GM12864 (cell line): ENCODE results near the gene ADGRL2.

Experiments used
- DNase-seq: peaks from one replicate; pipeline ENCODE4 v3.0.0-alpha.2; 2011; ENCODE audit warnings: low read depth
- H3K4me3 ChIP-seq: 2 replicates; pipeline ENCODE4 v1.5.1; 2011; ENCODE audit warnings: mild to moderate bottlenecking, low read depth, low read length, control low read depth
- TF ChIP-seq, protein P1 (sequence below): IDR thresholded peaks from 2 replicates; pipeline ENCODE4 v1.5.1; 2011; ENCODE audit warnings: low read depth, mild to moderate bottlenecking, moderate library complexity, low read length, control low read depth, inconsistent platforms; ENCODE audit errors: missing control alignments

The ADGRL2 gene

DNA sequence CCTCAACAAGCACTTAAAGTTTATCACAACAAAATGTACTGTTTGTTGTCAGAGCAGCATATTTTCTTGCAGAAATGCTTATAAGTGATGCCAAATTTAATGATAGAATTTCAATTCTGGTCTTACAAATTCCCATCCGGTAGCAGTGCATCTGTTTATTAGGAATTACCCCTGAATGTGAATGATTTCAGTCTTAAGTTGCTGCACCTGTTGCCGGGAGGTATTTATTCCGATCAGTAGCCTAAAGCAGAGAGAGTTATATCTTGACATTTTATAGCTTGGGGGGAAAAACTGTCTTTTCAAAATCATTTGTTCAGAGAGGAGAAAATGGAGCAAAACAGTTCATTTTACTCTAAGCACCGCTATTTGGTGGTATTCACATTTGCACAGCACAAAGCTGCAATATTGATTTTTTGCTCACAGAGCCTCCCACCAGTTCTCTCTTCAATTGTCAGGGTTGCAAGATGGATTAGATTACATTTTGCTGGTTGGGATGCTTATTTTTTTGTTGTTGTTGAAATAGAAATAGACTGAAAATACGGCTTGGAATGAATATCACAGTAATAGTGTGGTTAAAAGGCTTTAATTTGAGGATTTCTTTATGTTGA, 98.6 kb downstream of the ADGRL2 start:
- TF ChIP-seq, protein P1, sequence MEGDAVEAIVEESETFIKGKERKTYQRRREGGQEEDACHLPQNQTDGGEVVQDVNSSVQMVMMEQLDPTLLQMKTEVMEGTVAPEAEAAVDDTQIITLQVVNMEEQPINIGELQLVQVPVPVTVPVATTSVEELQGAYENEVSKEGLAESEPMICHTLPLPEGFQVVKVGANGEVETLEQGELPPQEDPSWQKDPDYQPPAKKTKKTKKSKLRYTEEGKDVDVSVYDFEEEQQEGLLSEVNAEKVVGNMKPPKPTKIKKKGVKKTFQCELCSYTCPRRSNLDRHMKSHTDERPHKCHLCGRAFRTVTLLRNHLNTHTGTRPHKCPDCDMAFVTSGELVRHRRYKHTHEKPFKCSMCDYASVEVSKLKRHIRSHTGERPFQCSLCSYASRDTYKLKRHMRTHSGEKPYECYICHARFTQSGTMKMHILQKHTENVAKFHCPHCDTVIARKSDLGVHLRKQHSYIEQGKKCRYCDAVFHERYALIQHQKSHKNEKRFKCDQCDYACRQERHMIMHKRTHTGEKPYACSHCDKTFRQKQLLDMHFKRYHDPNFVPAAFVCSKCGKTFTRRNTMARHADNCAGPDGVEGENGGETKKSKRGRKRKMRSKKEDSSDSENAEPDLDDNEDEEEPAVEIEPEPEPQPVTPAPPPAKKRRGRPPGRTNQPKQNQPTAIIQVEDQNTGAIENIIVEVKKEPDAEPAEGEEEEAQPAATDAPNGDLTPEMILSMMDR, result no peak
- no peak overlapping the region for H3K4me3 ChIP-seq
- DNase-seq, result no peak

DNA sequence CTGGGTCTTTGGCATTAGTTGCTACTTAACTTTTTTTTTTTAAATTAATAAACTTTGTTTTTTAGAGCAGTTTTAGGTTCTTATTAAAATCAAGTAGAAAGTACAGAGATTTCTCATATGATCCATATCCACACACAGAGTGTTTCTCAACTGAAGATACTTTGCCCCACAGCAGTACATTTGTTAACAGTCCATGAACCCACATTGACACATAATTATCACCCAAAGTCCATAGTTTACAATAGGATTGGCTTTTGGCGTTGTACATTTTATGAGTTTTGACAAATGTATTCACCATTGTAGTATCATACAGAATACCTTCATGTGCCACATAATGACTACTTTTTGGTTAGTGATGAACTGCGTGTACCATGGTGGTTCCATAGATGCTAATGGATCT, 106.8 kb downstream of the ADGRL2 start:
- no peak for DNase-seq
- TF ChIP-seq, protein P1, result no peak
- no peak overlapping the region for H3K4me3 ChIP-seq

DNA sequence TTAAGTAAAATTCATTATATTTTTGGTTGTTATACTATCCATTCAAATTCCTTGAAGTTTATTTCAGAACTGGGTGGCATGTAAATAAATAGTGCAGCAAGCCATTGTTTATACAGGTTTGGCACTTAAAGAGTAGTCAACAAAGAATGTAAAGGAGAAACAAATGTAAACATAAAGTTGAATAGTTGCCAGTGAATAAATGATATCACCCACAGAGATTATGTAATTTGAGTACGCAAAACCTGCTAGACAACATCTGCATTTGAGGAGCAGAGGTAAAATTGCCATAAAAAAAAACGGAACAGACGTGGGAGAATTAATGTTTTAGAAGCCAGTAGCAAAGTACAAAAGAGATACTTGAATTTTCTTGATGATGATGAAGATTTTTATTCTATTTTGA, 111.6 kb downstream of the ADGRL2 start:
- DNase-seq, result no peak
- H3K4me3 ChIP-seq, result no peak overlapping the region
- TF ChIP-seq, protein P1, result no peak

DNA sequence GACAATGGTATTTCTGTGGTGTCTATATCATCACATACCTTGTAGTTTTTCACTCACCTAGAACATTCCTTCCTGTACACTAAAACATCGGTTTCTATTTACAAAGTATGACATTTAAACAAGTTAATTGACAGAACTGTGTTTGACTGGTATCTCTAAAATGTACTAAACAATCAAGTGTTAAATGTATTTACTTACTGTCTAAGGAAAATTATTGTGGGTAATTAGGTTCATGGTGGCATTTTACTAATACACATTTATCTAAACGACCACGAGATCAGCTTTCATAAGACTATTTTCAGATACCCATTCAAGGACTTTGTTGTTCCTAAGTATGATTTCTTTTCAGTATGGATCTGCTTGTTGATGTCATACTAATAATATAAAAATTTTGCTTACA, 115.2 kb downstream of the ADGRL2 start:
- no peak for DNase-seq
- H3K4me3 ChIP-seq, result no peak overlapping the region

DNA sequence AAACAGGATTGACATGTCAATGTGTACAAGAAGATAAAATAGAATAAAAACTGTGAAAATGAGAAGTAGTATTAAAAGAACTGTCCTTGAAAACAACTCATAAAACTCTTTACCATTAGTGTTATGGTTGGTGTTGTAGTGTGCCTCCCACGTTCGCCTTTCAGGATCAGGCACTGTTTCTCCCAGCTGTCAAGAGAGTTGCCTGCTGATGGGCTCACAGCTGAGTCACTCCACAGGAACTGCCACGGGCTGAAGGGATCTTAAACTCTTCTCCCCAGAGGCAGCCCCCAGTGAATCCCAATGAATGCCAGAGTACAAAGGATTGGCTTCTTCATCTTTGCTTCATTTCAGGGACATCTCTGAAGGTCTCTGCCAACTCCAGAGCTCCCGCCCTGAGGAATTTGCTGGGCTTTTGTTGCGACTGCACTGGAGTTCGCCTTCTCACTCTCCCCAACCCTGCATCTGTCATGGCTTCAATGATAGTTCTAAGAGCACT, 119.6 kb downstream of the ADGRL2 start:
- no peak for DNase-seq
- TF ChIP-seq, protein P1, result no peak

More for the DNA sequence above, 115.2 kb downstream of the ADGRL2 start:
- TF ChIP-seq, protein P1, result no peak

DNA sequence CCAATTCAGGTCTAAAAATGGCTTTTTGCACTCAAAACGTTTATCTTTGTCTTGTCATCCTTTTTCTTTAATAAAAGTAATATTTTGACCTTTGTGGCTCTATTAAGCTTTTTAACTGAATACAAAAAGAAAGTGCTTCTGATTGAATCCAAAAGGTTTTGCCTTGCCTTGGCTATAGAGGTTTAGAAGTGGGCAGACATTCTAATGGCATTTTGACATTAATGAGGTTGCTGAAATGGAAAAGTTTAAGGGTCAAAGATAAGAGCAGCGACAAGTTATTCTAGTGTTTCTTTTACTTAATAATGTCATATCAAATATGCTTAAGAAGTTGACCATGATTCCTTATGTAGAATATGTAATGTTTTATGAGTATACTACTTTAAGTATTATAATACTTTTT, 120.2 kb downstream of the ADGRL2 start:
- TF ChIP-seq, protein P1, result no peak
- no peak for DNase-seq
- no peak overlapping the region for H3K4me3 ChIP-seq

More for the DNA sequence above, 119.6 kb downstream of the ADGRL2 start:
- no peak overlapping the region for H3K4me3 ChIP-seq

DNA sequence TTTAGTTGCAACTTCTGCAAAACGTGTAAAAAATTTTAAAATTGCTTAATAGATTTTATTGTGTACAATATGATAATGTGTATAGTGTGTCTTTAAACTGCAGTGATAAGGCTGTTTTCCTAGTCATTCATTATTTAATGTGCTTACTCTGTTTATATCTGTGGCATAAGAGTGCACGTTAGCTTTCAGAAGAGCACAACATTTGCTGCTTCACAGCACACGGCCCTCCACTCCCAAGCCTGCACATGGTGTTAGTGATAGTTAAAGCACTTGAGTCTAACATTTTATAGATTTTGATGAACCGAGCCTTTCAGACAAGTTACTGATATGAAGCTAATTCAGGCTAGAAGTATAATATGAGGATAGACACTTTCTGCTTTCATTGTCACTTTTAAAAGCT, 120.6 kb downstream of the ADGRL2 start:
- DNase-seq, result no peak
- H3K4me3 ChIP-seq, result no peak overlapping the region
- TF ChIP-seq, protein P1, result no peak
